HEK293 (cell line): ENCODE results near the gene CD46.

Source experiments
- CTCF ChIA-PET: fragments of 350-600 bp; formaldehyde crosslinking; extraction: SDS; loops from one replicate; lab custom pipeline; 2021; ENCODE audit warnings: antibody characterized with exemption; lab: Yijun Ruan, JAX
- POLR2A ChIA-PET: fragments of 300-600 bp; formaldehyde crosslinking; extraction: SDS; loops from one replicate; lab custom pipeline; 2020; ENCODE audit warnings: antibody characterized with exemption, inconsistent platforms; lab: Yijun Ruan, JAX
- H3K27ac ChIP-seq: fragments of 200-500 bp; sonication (Bioruptor generic); 2 replicates; pipeline ENCODE4 v1.5.1; 2014; ENCODE audit warnings: low read depth, low read length, control low read depth, inconsistent platforms; ENCODE audit errors: extremely low read depth
- H3K36me3 ChIP-seq, 2 experiments: fragments of 200-500 bp in 1 of 2; sonication (Bioruptor generic) in 1 of 2; 1 replicate in 1 of 2; 2 replicates in 1 of 2; pipeline ENCODE4 v1.5.1; 2014 to 2017; ENCODE audit warnings: inconsistent platforms in 2 of 2, low read length in 2 of 2; ENCODE audit not compliant: control insufficient read depth in 2 of 2, insufficient read depth in 1 of 2
- H3K4me1 ChIP-seq: fragments of 200-500 bp; sonication (Bioruptor generic); 2 replicates; pipeline ENCODE4 v1.5.1; 2014; ENCODE audit warnings: mild to moderate bottlenecking, low read length, inconsistent platforms; ENCODE audit not compliant: control insufficient read depth, insufficient read depth
- H3K4me3 ChIP-seq: 2 replicates; pipeline ENCODE4 v1.5.1; 2011; ENCODE audit warnings: low read depth, mild to moderate bottlenecking, control low read depth, low read length, moderate library complexity
- H3K9me3 ChIP-seq: fragments of 200-500 bp; sonication (Bioruptor generic); 2 replicates; pipeline ENCODE4 v1.5.1; 2014; ENCODE audit warnings: low read depth, low read length, inconsistent platforms; ENCODE audit not compliant: control insufficient read depth, insufficient read depth
- BCL6B ChIP-seq: fragments of 450-650 bp; formaldehyde crosslinking; IDR thresholded peaks from 2 replicates; pipeline ENCODE4 v1.5.1; 2017; ENCODE audit warnings: missing biosample characterization, missing genetic modification characterization
- EGR2 ChIP-seq: fragments of 450-650 bp; formaldehyde crosslinking; IDR thresholded peaks from 2 replicates; pipeline ENCODE4 v1.5.1; 2016; ENCODE audit warnings: low read depth, missing biosample characterization, missing genetic modification characterization
- GFI1B ChIP-seq: fragments of 450-650 bp; formaldehyde crosslinking; IDR thresholded peaks from 2 replicates; pipeline ENCODE4 v1.5.1; 2016; ENCODE audit warnings: missing biosample characterization, missing genetic modification characterization
- GLIS1 ChIP-seq: fragments of 450-650 bp; formaldehyde crosslinking; IDR thresholded peaks from 2 replicates; pipeline ENCODE4 v1.5.1; 2016; ENCODE audit warnings: missing biosample characterization, missing genetic modification characterization
- GLIS2 ChIP-seq: fragments of 450-650 bp; formaldehyde crosslinking; IDR thresholded peaks from 2 replicates; pipeline ENCODE4 v1.5.1; 2016; ENCODE audit warnings: missing biosample characterization, missing genetic modification characterization
- IKZF3 ChIP-seq: fragments of 450-650 bp; IDR thresholded peaks from 2 replicates; pipeline ENCODE4 v1.5.0; 2018; ENCODE audit warnings: missing biosample characterization, mild to moderate bottlenecking, missing genetic modification characterization, moderate library complexity
- PATZ1 ChIP-seq: fragments of 450-650 bp; formaldehyde crosslinking; IDR thresholded peaks from 2 replicates; pipeline ENCODE4 v1.5.1; 2016; ENCODE audit warnings: missing biosample characterization, missing genetic modification characterization
- TRIM28 ChIP-seq: IDR thresholded peaks from 2 replicates; pipeline ENCODE4 v1.6.1; 2011; ENCODE audit warnings: low read length, control low read depth, borderline replicate concordance
- YY2 ChIP-seq: fragments of 450-650 bp; formaldehyde crosslinking; IDR thresholded peaks from 2 replicates; pipeline ENCODE4 v1.5.1; 2016; ENCODE audit warnings: missing biosample characterization, missing genetic modification characterization
- ZBTB11 ChIP-seq: fragments of 450-650 bp; formaldehyde crosslinking; conservative IDR thresholded peaks from 2 replicates; pipeline ENCODE4 v1.5.1; 2016; ENCODE audit warnings: low read depth, missing biosample characterization, missing genetic modification characterization
- ZFP3 ChIP-seq: fragments of 450-650 bp; formaldehyde crosslinking; IDR thresholded peaks from 2 replicates; pipeline ENCODE4 v1.5.1; 2016; ENCODE audit warnings: low read depth, missing biosample characterization, missing genetic modification characterization
- ZNF138 ChIP-seq: fragments of 450-650 bp; formaldehyde crosslinking; IDR thresholded peaks from 2 replicates; pipeline ENCODE4 v1.5.1; 2016; ENCODE audit warnings: missing biosample characterization, missing genetic modification characterization, borderline replicate concordance
- ZNF23 ChIP-seq: fragments of 450-650 bp; formaldehyde crosslinking; IDR thresholded peaks from 2 replicates; pipeline ENCODE4 v1.5.1; 2016; ENCODE audit warnings: missing biosample characterization, missing genetic modification characterization, borderline replicate concordance
- ZNF248 ChIP-seq: fragments of 450-650 bp; formaldehyde crosslinking; IDR thresholded peaks from 2 replicates; pipeline ENCODE4 v1.5.1; 2017; ENCODE audit warnings: missing biosample characterization, missing genetic modification characterization
- ZNF521 ChIP-seq: fragments of 450-650 bp; formaldehyde crosslinking; IDR thresholded peaks from 2 replicates; pipeline ENCODE4 v1.5.1; 2017; ENCODE audit warnings: missing biosample characterization, mild to moderate bottlenecking, missing genetic modification characterization
- ZNF707 ChIP-seq: fragments of 450-650 bp; formaldehyde crosslinking; IDR thresholded peaks from 2 replicates; pipeline ENCODE4 v1.5.1; 2016; ENCODE audit warnings: missing biosample characterization, missing genetic modification characterization
- ZNF76 ChIP-seq: fragments of 450-650 bp; formaldehyde crosslinking; IDR thresholded peaks from 2 replicates; pipeline ENCODE4; 2016; ENCODE audit warnings: low read depth, missing biosample characterization, missing genetic modification characterization, borderline replicate concordance
- ZNF768 ChIP-seq: fragments of 450-650 bp; formaldehyde crosslinking; IDR thresholded peaks from 2 replicates; pipeline ENCODE4 v1.5.1; 2018; ENCODE audit warnings: missing biosample characterization, mild to moderate bottlenecking, missing genetic modification characterization
- ZSCAN4 ChIP-seq: fragments of 450-650 bp; formaldehyde crosslinking; IDR thresholded peaks from 2 replicates; pipeline ENCODE4 v1.5.1; 2017; ENCODE audit warnings: missing biosample characterization, missing genetic modification characterization

Gene CD46

GRCh38 chr1:207836591-207837347 is 84.9 kb downstream of the CD46 start:
- CTCF ChIA-PET = interaction anchor here (6.1 kb wide), 1 partner anchor 32 kb away, joined by 27 read pairs; no protein-coding TSS in a partner anchor
- POLR2A ChIA-PET = no interaction called here

More at GRCh38 chr1:207836591-207837347, 84.9 kb downstream of the CD46 start:
- no peaks in the 10 kb centered on the region for H3K4me1 ChIP-seq
- peaks cover 0 to 24% of the 10 kb centered on the region in 2 experiments; a peak in 1 of 3 replicates for H3K36me3 ChIP-seq
- no peaks in the 10 kb centered on the region for H3K9me3 ChIP-seq
- no peak overlapping the region for H3K27ac ChIP-seq
- no peak overlapping the region for H3K4me3 ChIP-seq
- TF ChIP-seq GLIS2 (tag by site-specific recombination) (no peak), ZNF248 (tag by site-specific recombination) (no peak), ZFP3 (tag by site-specific recombination) (no peak), ZNF76 (tag by site-specific recombination) (no peak), ZNF707 (no peak), ZNF23 (tag by site-specific recombination) (no peak), ZNF138 (tag by site-specific recombination) (no peak), GFI1B (tag by site-specific recombination) (no peak), BCL6B (tag by site-specific recombination) (no peak), EGR2 (tag by site-specific recombination) (no peak), PATZ1 (tag by site-specific recombination) (no peak), ZBTB11 (tag by site-specific recombination) (no peak), ZNF768 (no peak), YY2 (tag by site-specific recombination) (no peak), ZNF521 (tag by site-specific recombination) (no peak), GLIS1 (no peak), TRIM28 (no peak), ZSCAN4 (no peak), IKZF3 (tag by site-specific recombination) (no peak)
